ENCODE data around the gene PPARA. TPM values are rescaled to one million over a fixed set of nuclear protein-coding genes. Genes with fewer than 3 reads are reported as not detected.

The PPARA gene
- polyA plus RNA-seq, 1 of the 3 experiments (the other 2 are of a cell fraction) = 4.5 TPM

- H3K36me3 ChIP-seq (replicated peaks in 1 of 2; ENCODE audit: control insufficient read depth in 1 of 2, insufficient read depth in 2 of 2, low read length in 1 of 2) = peaks cover 0 to 22% of the 10 kb centered on the region in 2 experiments
- DNase-seq = peak; percentile 85
- H3K9me2 ChIP-seq = no peaks in the 10 kb centered on the region
- no peaks in the 10 kb centered on the region for H3K9me3 ChIP-seq
- peak overlapping the region in 1 of 2 experiments; percentile 99; a peak in 2 of 4 replicates for H3K27ac ChIP-seq (ENCODE audit: low read depth in 2 of 2, low read length in 1 of 2)
- no peaks in the 10 kb centered on the region for H3F3A ChIP-seq (replicated peaks; ENCODE audit: insufficient read depth)
- no peaks in the 10 kb centered on the region for H4K20me1 ChIP-seq (ENCODE audit: insufficient read depth)
- H3K27me3 ChIP-seq (ENCODE audit: insufficient read depth) = no peaks in the 10 kb centered on the region
- H2AFZ ChIP-seq (ENCODE audit: low read depth) = no peak overlapping the region
- H3K4me3 ChIP-seq (ENCODE audit: low read depth in 2 of 2, low read length in 1 of 2) = no peak overlapping the region
- H3K4me1 ChIP-seq (ENCODE audit: control insufficient read depth in 1 of 2, insufficient read depth in 2 of 2, low read depth in 1 of 2, low read length in 1 of 2) = peaks cover 0 to 84% of the 10 kb centered on the region in 2 experiments; a peak in 2 of 4 replicates
- H3K9ac ChIP-seq = no peak overlapping the region
- ChIA-PET CTCF (interaction anchor here (0.5 to 3.9 kb wide), 9 partner anchors 8 to 650 kb away, joined by 3 to 15 read pairs (median 4); partner anchors contain the start of gene CDPF1), POLR2A (interaction anchor here (0.6 to 2.0 kb wide), 7 partner anchors 9 to 234 kb away, joined by 3 to 9 read pairs (median 3); partner anchors contain the start of genes CDPF1 and TTC38)
- H3K79me2 ChIP-seq (ENCODE audit: insufficient read depth) = peaks cover 1% of the 10 kb centered on the region; the same call in 1 of the 2 replicates
- H3K4me2 ChIP-seq = no peak overlapping the region
- WGBS (ENCODE audit: low lambda C conversion rate) = 54% methylated on average over 5 of the region's 5 CpGs
- TF ChIP-seq TAF1 (IDR thresholded peaks at IDR 0.05; ENCODE audit: borderline replicate concordance, low read depth, low read length) = no peak
- TF ChIP-seq IRF3 (IDR thresholded peaks at IDR 0.05; ENCODE audit: low read depth, low read length) = no peak
- no peak for TF ChIP-seq NFIC (IDR thresholded peaks at IDR 0.05; ENCODE audit: borderline replicate concordance)
- TF ChIP-seq RFX5 (IDR thresholded peaks at IDR 0.05; ENCODE audit: low read length) = no peak
- no peak for TF ChIP-seq NRF1 (IDR thresholded peaks at IDR 0.05; ENCODE audit: low read depth, low read length)
- no peak; the same call in 1 of the 2 replicates for TF ChIP-seq SMC3 (IDR thresholded peaks at IDR 0.05; ENCODE audit: low read depth, low read length)
- TF ChIP-seq GATA2 (CRISPR knock-in tag; IDR thresholded peaks at IDR 0.05) = peak; percentile 97
- no peak for TF ChIP-seq JUND (IDR thresholded peaks at IDR 0.05)
- TF ChIP-seq ZBTB33 (IDR thresholded peaks at IDR 0.05; ENCODE audit: borderline replicate concordance, low read depth) = no peak
- no peak for TF ChIP-seq USF2 (IDR thresholded peaks at IDR 0.05; ENCODE audit: borderline replicate concordance, low read depth, low read length)
- no peak for TF ChIP-seq RXRA (IDR thresholded peaks at IDR 0.05; ENCODE audit: borderline replicate concordance, low read depth)
- no peak for TF ChIP-seq FOSL2 (IDR thresholded peaks at IDR 0.05; ENCODE audit: borderline replicate concordance, low read depth)
- no peak for TF ChIP-seq EZH2phosphoT487 (IDR thresholded peaks at IDR 0.05; ENCODE audit: borderline replicate concordance, low read depth)
- TF ChIP-seq ELF1 (IDR thresholded peaks at IDR 0.05) = no peak
- TF ChIP-seq TEAD4 (IDR thresholded peaks at IDR 0.05; ENCODE audit: borderline replicate concordance, insufficient read depth) = no peak
- TF ChIP-seq FOXJ3 (CRISPR knock-in tag; IDR thresholded peaks at IDR 0.05) = 0 out of 2 replicates have a peak, but pooled peaks have one; percentile 76
- no peak for TF ChIP-seq SIN3A (IDR thresholded peaks at IDR 0.05; ENCODE audit: borderline replicate concordance, low read depth, low read length)
- TF ChIP-seq CTCF (IDR thresholded peaks at IDR 0.05) = no peak
- no peak for TF ChIP-seq USF1 (IDR thresholded peaks at IDR 0.05; ENCODE audit: borderline replicate concordance, low read depth)
- peak; percentile 64 for TF ChIP-seq TCF12 (IDR thresholded peaks at IDR 0.05)
- no peak for TF ChIP-seq PBX3 (IDR thresholded peaks at IDR 0.05)
- peak; percentile 36; the same call in 1 of the 2 replicates for TF ChIP-seq POLR2AphosphoS5 (IDR thresholded peaks at IDR 0.05; ENCODE audit: low read depth, low read length)
- TF ChIP-seq MEF2A (IDR thresholded peaks at IDR 0.05; ENCODE audit: borderline replicate concordance, low read depth) = no peak
Observed at GRCh38 chr22:46241396-46242007, 91.2 kb downstream of the PPARA start.
